ENCODE measurements around the gene SYNM. TPM values are rescaled to one million over a fixed set of nuclear protein-coding genes. Genes with fewer than 3 reads are reported as not detected.
"Not testable (repeated sequence)": the region's sequence is repeated elsewhere in the genome, so short reads cannot be mapped to it uniquely, and the experiment has no call there.

SYNM gene
- total RNA-seq, 4 donors from 2014 or later: 1,866 to 2,563 (median 2,454) TPM

DNA sequence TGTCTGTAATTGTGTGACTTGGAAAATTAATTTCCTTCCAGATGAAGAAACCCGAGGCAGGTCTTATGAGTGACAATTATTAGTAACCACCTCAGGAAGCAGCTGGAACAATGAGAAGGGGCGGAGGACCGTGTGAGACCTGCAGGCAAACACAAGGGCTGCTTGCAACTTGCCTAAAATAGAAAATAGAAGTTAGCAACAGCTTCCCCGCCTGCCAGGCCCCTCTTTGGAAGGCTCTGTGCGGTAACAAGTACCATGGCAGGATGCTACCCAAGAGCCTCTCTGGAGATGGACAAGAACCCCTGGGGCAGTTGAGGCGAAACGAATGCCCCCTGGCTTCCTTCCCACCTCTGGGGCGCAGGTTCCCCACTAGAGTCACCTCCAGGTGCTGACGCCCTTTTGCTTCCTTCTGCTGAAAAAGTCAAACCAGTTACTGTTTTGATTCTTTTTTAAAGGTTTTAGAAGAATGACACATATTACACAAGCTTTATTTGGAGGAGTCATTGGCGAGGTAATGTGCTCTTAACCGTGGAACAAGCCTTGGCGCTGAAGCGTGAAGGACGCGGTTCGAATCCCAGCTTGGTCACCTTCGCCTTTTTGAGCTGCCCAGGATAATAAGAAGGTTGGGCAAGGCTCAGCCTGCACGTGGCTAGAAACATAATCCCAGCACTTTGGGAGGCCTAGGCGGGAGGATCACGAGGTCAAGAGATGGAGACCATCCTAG is 47.0 kb upstream of the SYNM start:
- H3K4me3 ChIP-seq: peak overlapping the region in 2 of 4 donors; percentile 66 to 70

DNA sequence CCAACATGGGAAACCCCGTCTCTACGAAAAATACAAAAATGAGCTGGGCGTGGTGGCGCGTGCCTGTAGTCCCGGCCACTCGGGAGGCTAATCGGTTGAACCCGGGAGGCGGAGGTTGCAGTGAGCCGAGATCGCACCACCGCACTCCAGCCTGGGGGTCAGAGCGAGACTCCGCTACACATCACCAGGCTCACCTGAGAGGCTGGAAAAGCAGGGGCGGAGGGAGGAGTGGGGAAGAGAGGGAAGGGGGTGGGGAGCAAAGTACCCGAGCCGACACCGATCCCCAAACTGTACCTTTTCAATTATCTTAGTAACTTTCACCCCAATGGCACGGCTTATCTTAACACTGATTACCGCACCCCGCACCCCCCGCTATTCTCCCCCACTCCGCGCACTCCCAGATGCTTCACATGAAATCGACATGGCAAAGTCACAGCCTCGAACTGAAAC is 46.4 kb upstream of the SYNM start:
- Histone ChIP-seq H3K4me1 (peaks cover 11 to 24% (median 21%) of the 10 kb centered on the region in 4 donors), H3K27ac (replicated peaks in 1 of 4) (peak overlapping the region; percentile 93 to 97 (median 96)), H3K36me3 (no peaks in the 10 kb centered on the region), H3K4me3 (peak overlapping the region; percentile 64 to 70 (median 65)), H3K27me3 (no peaks in the 10 kb centered on the region), H3K9me3 (no peaks in the 10 kb centered on the region)
- TF ChIP-seq EP300 (IDR thresholded peaks at IDR 0.05) (no peak), POLR2A (IDR thresholded peaks at IDR 0.05; ENCODE audit: low read depth) (no peak), POLR2AphosphoS5 (IDR thresholded peaks at IDR 0.05) (no peak)
- TF ChIP-seq, protein P1, sequence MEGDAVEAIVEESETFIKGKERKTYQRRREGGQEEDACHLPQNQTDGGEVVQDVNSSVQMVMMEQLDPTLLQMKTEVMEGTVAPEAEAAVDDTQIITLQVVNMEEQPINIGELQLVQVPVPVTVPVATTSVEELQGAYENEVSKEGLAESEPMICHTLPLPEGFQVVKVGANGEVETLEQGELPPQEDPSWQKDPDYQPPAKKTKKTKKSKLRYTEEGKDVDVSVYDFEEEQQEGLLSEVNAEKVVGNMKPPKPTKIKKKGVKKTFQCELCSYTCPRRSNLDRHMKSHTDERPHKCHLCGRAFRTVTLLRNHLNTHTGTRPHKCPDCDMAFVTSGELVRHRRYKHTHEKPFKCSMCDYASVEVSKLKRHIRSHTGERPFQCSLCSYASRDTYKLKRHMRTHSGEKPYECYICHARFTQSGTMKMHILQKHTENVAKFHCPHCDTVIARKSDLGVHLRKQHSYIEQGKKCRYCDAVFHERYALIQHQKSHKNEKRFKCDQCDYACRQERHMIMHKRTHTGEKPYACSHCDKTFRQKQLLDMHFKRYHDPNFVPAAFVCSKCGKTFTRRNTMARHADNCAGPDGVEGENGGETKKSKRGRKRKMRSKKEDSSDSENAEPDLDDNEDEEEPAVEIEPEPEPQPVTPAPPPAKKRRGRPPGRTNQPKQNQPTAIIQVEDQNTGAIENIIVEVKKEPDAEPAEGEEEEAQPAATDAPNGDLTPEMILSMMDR (IDR thresholded peaks at IDR 0.05): no peak
- intact Hi-C loops (cut with DNase I): loop anchor here (5.0 to 10.0 kb wide), 5 partner anchors 41 to 411 kb away; partner anchors contain the start of gene IGF1R
- peak; percentile 82 for DNase-seq (ENCODE audit: extremely low spot score)
- 43% methylated on average over 27 of the region's 27 CpGs for WGBS

More for the DNA sequence above, 47.0 kb upstream of the SYNM start:
- WGBS: 68% methylated on average over 20 of the region's 20 CpGs
- H3K4me1 ChIP-seq: peaks cover 12 to 24% (median 21%) of the 10 kb centered on the region in 4 donors
- TF ChIP-seq POLR2A (IDR thresholded peaks at IDR 0.05; ENCODE audit: low read depth) (no peak), POLR2AphosphoS5 (IDR thresholded peaks at IDR 0.05) (peak in 1 of 2 donors; percentile 66), EP300 (IDR thresholded peaks at IDR 0.05) (no peak)
- TF ChIP-seq, protein P1 (IDR thresholded peaks at IDR 0.05): no peak
- no peaks in the 10 kb centered on the region for H3K27me3 ChIP-seq
- H3K27ac ChIP-seq (replicated peaks in 1 of 4): peak overlapping the region; percentile 93 to 97 (median 96)
- peak; percentile 91 for DNase-seq (ENCODE audit: extremely low spot score)
- intact Hi-C loops (cut with DNase I): loop anchor here (5.0 to 10.0 kb wide), 5 partner anchors 41 to 411 kb away; partner anchors contain the start of gene IGF1R
- no peaks in the 10 kb centered on the region for H3K36me3 ChIP-seq
- H3K9me3 ChIP-seq: no peaks in the 10 kb centered on the region

DNA sequence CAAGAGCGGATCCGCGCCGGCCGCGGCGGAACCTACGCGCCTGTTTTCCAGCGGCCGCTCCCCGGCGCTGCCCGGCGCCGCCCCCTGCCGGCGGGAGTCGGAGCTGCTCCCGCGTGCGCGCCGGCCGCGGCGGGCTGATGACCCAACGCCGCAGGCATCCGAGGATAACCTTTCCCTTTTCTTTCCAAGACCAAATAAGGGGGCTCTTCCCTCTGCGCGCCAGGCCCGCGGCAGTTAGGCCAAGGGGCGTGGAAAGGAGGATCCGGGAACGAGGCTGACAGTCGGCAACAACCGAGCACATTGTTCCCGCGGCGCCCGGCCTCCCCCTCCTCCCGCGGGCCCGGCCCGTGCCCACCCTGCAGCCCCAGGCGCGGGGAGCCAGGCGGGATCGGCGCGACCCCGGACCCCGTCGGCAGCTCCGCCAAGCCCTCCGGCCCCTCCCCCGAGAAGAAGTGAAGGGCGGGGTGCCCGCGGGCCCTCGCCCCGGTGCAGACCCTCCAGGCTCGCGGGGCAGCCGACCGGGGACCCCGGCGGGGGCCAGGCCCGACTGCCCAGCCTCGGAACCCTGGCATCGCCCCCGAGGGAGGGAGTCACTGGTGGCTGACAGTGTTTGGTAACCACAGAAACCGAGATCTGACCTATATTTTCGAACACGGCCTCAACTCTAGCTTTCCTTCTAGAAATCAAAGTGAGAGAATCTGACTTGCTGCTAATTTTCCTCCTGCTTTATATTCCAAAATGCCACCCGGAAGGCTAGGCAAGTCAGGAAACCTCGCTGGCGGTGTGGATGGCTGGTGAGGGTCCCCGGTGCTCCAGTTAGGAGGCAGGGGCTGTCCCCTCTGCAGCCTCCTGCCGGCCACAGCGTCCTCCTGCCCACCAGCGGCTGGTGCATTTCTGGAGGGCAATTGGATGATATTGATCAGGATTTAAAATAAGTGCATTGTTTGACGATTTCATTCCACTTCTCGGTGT is 45.6 kb upstream of the SYNM start:
- Histone ChIP-seq H3K9me3 (no peaks in the 10 kb centered on the region), H3K4me3 (peak overlapping the region; percentile 64 to 70 (median 65)), H3K27me3 (no peaks in the 10 kb centered on the region), H3K27ac (replicated peaks in 1 of 4) (peak overlapping the region; percentile 93 to 97 (median 96)), H3K4me1 (peaks cover 9 to 24% (median 21%) of the 10 kb centered on the region in 4 donors), H3K36me3 (no peaks in the 10 kb centered on the region)
- peak; percentile 96 for DNase-seq (ENCODE audit: extremely low spot score)
- 6% methylated on average over 45 of the region's 86 CpGs for WGBS
- intact Hi-C loops (cut with DNase I): loop anchor here (5.0 to 10.0 kb wide), 5 partner anchors 42 to 412 kb away; partner anchors contain the start of gene IGF1R
- TF ChIP-seq, protein P1 (IDR thresholded peaks at IDR 0.05): peak; percentile 80 to 88 (median 82)
- TF ChIP-seq POLR2AphosphoS5 (IDR thresholded peaks at IDR 0.05) (peak; percentile 80 to 92), POLR2A (IDR thresholded peaks at IDR 0.05; ENCODE audit: low read depth) (no peak), EP300 (IDR thresholded peaks at IDR 0.05) (peak; percentile 3)

DNA sequence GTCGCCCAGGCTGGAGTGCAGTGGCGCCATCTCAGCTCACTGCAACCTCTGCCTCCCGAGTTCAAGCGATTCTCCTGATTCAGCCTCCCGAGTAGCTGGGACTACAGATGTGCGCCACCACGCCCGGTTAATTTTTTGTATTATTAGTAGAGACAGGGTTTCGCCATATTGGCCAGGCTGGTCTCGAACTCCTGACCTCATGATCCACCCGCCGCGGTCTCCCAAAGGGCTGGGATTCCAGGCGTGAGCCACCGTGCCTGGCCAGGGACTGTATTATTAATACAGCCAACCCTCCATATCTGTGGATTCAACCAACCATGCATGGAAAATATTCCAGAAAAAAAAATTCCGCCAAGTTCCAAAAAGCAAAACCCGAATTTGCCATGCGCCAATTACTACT is 44.7 kb upstream of the SYNM start:
- H3K36me3 ChIP-seq; intact Hi-C loops (cut with DNase I); DNase-seq (ENCODE audit: extremely low spot score); H3K9me3 ChIP-seq; H3K4me3 ChIP-seq; H3K27me3 ChIP-seq: not testable (repeated sequence)
- Histone ChIP-seq H3K27ac (replicated peaks in 1 of 4) (peak overlapping the region; percentile 93 to 97 (median 96)), H3K4me1 (peaks cover 9 to 24% (median 21%) of the 10 kb centered on the region in 4 donors)
- WGBS: 93% methylated on average over 18 of the region's 18 CpGs
